ENCODE data around the gene BMP2K.
A peak's percentile ranks its signal among the peaks of the same experiment; 100 is the strongest.

The BMP2K gene

DNA sequence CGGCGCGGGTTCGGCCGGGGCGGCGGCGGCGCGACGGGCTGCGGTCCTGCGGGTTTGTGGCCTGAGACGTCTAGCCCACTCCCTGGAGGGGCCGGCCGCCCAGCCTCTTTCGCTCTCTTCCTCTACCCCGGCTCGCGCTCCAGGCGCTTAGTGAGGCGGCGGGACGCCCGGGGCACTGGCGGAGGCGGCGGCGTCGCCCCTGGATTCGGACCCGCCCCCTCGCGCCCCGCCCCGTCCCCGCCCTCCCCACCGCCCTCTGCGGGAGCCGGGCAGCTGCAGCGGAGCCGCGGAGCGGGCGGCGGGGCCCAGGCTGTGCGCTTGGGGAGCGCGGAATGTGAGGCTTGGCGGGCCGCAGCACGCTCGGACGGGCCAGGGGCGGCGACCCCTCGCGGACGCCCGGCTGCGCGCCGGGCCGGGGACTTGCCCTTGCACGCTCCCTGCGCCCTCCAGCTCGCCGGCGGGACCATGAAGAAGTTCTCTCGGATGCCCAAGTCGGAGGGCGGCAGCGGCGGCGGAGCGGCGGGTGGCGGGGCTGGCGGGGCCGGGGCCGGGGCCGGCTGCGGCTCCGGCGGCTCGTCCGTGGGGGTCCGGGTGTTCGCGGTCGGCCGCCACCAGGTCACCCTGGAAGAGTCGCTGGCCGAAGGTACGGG, at the start of gene BMP2K:
Gene BMP2K (plus strand): TSS at position 272 of the 650 bp plus-strand sequence. CDS start 194 bp downstream, at position 466.
- TF ChIP-seq BACH2 (CRISPR knock-in tag; IDR thresholded peaks at IDR 0.05; ENCODE audit: borderline replicate concordance) (no peak), ZFP3 (CRISPR knock-in tag; IDR thresholded peaks at IDR 0.05) (no peak), ZC3H10 (CRISPR knock-in tag; IDR thresholded peaks at IDR 0.05) (no peak), PATZ1 (CRISPR knock-in tag; IDR thresholded peaks at IDR 0.05; ENCODE audit: borderline replicate concordance) (no peak), ZNF565 (CRISPR knock-in tag; conservative IDR thresholded peaks at IDR 0.05; ENCODE audit: low read depth) (no peak), GLIS3 (CRISPR knock-in tag; IDR thresholded peaks at IDR 0.05) (no peak), ZNF70 (CRISPR knock-in tag; IDR thresholded peaks at IDR 0.05) (no peak), SNAI2 (CRISPR knock-in tag; IDR thresholded peaks at IDR 0.05) (no peak), TOX (CRISPR knock-in tag; IDR thresholded peaks at IDR 0.05; ENCODE audit: borderline replicate concordance) (no peak), TCF4 (CRISPR knock-in tag; IDR thresholded peaks at IDR 0.05; ENCODE audit: borderline replicate concordance) (no peak), ESRRG (CRISPR knock-in tag; IDR thresholded peaks at IDR 0.05) (no peak), CSDC2 (CRISPR knock-in tag; IDR thresholded peaks at IDR 0.05) (no peak), ISL1 (CRISPR knock-in tag; IDR thresholded peaks at IDR 0.05) (no peak), ZFP30 (CRISPR knock-in tag; IDR thresholded peaks at IDR 0.05) (no peak), ARNTL (CRISPR knock-in tag; IDR thresholded peaks at IDR 0.05; ENCODE audit: borderline replicate concordance, low read depth) (no peak), RARB (CRISPR knock-in tag; IDR thresholded peaks at IDR 0.05) (no peak), ZNF8 (CRISPR knock-in tag; IDR thresholded peaks at IDR 0.05) (no peak)
- TF ChIP-seq, protein P1, sequence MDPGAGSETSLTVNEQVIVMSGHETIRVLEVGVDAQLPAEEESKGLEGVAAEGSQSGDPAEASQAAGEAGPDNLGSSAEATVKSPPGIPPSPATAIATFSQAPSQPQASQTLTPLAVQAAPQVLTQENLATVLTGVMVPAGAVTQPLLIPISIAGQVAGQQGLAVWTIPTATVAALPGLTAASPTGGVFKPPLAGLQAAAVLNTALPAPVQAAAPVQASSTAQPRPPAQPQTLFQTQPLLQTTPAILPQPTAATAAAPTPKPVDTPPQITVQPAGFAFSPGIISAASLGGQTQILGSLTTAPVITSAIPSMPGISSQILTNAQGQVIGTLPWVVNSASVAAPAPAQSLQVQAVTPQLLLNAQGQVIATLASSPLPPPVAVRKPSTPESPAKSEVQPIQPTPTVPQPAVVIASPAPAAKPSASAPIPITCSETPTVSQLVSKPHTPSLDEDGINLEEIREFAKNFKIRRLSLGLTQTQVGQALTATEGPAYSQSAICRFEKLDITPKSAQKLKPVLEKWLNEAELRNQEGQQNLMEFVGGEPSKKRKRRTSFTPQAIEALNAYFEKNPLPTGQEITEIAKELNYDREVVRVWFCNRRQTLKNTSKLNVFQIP (CRISPR knock-in tag; IDR thresholded peaks at IDR 0.05; ENCODE audit: borderline replicate concordance, low read depth) = no peak
- TF ChIP-seq, protein P2, sequence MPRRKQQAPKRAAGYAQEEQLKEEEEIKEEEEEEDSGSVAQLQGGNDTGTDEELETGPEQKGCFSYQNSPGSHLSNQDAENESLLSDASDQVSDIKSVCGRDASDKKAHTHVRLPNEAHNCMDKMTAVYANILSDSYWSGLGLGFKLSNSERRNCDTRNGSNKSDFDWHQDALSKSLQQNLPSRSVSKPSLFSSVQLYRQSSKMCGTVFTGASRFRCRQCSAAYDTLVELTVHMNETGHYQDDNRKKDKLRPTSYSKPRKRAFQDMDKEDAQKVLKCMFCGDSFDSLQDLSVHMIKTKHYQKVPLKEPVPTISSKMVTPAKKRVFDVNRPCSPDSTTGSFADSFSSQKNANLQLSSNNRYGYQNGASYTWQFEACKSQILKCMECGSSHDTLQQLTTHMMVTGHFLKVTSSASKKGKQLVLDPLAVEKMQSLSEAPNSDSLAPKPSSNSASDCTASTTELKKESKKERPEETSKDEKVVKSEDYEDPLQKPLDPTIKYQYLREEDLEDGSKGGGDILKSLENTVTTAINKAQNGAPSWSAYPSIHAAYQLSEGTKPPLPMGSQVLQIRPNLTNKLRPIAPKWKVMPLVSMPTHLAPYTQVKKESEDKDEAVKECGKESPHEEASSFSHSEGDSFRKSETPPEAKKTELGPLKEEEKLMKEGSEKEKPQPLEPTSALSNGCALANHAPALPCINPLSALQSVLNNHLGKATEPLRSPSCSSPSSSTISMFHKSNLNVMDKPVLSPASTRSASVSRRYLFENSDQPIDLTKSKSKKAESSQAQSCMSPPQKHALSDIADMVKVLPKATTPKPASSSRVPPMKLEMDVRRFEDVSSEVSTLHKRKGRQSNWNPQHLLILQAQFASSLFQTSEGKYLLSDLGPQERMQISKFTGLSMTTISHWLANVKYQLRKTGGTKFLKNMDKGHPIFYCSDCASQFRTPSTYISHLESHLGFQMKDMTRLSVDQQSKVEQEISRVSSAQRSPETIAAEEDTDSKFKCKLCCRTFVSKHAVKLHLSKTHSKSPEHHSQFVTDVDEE (CRISPR knock-in tag; IDR thresholded peaks at IDR 0.05) = no peak
- TF ChIP-seq, protein P3, sequence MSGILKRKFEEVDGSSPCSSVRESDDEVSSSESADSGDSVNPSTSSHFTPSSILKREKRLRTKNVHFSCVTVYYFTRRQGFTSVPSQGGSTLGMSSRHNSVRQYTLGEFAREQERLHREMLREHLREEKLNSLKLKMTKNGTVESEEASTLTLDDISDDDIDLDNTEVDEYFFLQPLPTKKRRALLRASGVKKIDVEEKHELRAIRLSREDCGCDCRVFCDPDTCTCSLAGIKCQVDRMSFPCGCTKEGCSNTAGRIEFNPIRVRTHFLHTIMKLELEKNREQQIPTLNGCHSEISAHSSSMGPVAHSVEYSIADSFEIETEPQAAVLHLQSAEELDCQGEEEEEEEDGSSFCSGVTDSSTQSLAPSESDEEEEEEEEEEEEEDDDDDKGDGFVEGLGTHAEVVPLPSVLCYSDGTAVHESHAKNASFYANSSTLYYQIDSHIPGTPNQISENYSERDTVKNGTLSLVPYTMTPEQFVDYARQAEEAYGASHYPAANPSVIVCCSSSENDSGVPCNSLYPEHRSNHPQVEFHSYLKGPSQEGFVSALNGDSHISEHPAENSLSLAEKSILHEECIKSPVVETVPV (CRISPR knock-in tag; IDR thresholded peaks at IDR 0.05) = no peak
- ATAC-seq = peak; percentile 79

GRCh38 chr4:78726546-78726945, 49.6 kb upstream of the BMP2K start:
- ATAC-seq = no peak
- TF ChIP-seq ZFP30 (CRISPR knock-in tag; IDR thresholded peaks at IDR 0.05) = no peak
- TF ChIP-seq, protein P1 (CRISPR knock-in tag; IDR thresholded peaks at IDR 0.05; ENCODE audit: borderline replicate concordance, low read depth) = no peak
- TF ChIP-seq PATZ1 (CRISPR knock-in tag; IDR thresholded peaks at IDR 0.05; ENCODE audit: borderline replicate concordance) = no peak
- TF ChIP-seq, protein P3 (CRISPR knock-in tag; IDR thresholded peaks at IDR 0.05) = no peak
- TF ChIP-seq SNAI2 (CRISPR knock-in tag; IDR thresholded peaks at IDR 0.05) = no peak
- no peak for TF ChIP-seq ZNF70 (CRISPR knock-in tag; IDR thresholded peaks at IDR 0.05)
- no peak for TF ChIP-seq OSR1 (CRISPR knock-in tag; IDR thresholded peaks at IDR 0.05)
- TF ChIP-seq CSDC2 (CRISPR knock-in tag; IDR thresholded peaks at IDR 0.05) = no peak
- no peak for TF ChIP-seq ZFP3 (CRISPR knock-in tag; IDR thresholded peaks at IDR 0.05)
- no peak for TF ChIP-seq ISL1 (CRISPR knock-in tag; IDR thresholded peaks at IDR 0.05)
- TF ChIP-seq, protein P2 (CRISPR knock-in tag; IDR thresholded peaks at IDR 0.05) = no peak
- TF ChIP-seq PPARA (CRISPR knock-in tag; IDR thresholded peaks at IDR 0.05; ENCODE audit: borderline replicate concordance) = no peak
- no peak for TF ChIP-seq ZC3H10 (CRISPR knock-in tag; IDR thresholded peaks at IDR 0.05)
- TF ChIP-seq TCF4 (CRISPR knock-in tag; IDR thresholded peaks at IDR 0.05; ENCODE audit: borderline replicate concordance) = no peak

Measured in SK-N-SH treated with all-trans-retinoic acid at 6 μM for 48 hours (cell line).